Measurements from ENCODE around the gene FAF2. TPM values are rescaled to one million over a fixed set of nuclear protein-coding genes. Genes with fewer than 3 reads are reported as not detected.
A peak's percentile ranks its signal among the peaks of the same experiment; 100 is the strongest.
"Not testable (repeated sequence)": the region's sequence is repeated elsewhere in the genome, so short reads cannot be mapped to it uniquely, and the experiment has no call there.

Gene FAF2
- polyA plus RNA-seq, 10 donors = 22.9 to 33.3 (median 27.4) TPM

- no peak for DNase-seq
These were observed 94.0 kb downstream of the FAF2 start for GRCh38 chr5:176542135-176542595.

- DNase-seq = peak in 1 of 3 donors; percentile 61
These were observed 94.6 kb downstream of the FAF2 start for GRCh38 chr5:176542596-176543427.

DNA sequence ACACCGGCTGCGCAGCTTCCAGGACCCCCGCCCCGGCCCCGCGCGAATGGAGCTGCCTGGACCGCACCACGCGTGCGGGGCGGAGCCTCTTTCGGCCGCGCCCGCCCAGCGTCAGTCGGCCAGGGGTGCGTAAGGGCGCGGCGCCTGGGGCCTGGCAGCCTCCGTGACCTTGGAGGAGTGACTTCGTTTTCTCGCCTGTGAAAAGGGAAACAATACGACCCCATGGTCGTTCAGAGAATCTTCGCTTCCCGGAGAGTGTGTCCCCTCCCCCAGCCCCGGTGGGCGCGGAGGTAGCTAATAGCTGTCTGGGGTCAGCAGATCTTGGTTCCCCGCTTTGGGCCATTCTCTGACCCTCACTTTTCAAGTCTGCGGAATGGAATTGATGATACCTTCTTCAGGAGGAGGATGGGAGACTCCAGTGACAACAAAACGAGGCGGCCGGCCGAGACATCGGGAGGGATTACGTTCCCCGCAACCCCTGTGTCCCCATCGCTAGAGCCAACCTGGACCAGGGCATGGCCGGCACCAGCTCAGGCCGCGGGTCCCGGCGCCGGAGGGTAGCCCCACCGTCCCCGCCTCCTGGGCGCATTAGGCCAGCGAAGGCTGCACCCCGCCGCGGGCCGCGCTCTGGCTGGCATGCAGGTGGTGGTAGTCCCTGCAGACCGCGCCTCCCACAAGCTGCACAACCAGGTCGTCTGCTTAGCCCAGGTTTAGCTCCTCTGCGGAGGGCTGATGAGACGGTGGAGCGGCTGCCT, 95.4 kb downstream of the FAF2 start:
- DNase-seq = peak in 2 of 3 donors; percentile 71 to 84

GRCh38 chr5:176545388-176545736, 97.2 kb downstream of the FAF2 start:
- DNase-seq = no peak

- no peak for DNase-seq
These were observed 97.7 kb downstream of the FAF2 start for GRCh38 chr5:176545737-176546509.

- DNase-seq = no peak
These were observed 99.6 kb downstream of the FAF2 start for GRCh38 chr5:176547802-176548201.

- DNase-seq = no peak
These were observed 100.8 kb downstream of the FAF2 start, which contains the start of gene CDHR2 for GRCh38 chr5:176548967-176549444. TSS of gene CDHR2 (plus strand) at chr5:176549342. CDS start at chr5:176565353, 16,011 bp downstream.

GRCh38 chr5:176549871-176550270, 101.7 kb downstream of the FAF2 start:
- DNase-seq = no peak

DNA sequence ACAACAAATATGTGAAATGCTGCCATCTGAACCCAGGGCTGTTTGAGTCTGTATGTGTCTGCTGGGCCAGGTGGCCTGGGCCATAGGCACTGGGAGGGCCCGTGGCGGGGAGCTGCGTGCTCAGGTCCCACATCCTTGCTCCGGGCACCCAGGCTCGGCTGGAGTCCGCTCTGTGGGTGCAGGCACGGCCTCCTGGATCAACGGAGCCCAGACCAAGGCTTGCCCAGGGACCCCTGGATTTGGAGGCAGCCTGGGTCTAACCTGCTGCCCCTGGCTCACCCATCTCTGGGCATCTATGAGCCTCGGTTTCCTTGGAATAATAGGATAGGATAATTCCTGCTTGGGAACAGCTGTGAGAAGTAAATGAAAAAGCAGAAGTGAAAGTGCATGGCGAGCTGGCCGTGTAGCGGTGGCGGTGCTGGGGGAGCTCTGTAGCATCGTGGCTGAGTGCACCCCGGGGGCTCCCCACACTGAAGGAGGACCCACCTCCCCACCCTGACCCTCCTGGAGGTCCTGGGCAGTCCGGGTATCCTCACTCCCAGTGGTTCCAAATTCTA, 102.2 kb downstream of the FAF2 start:
- DNase-seq = no peak

DNA sequence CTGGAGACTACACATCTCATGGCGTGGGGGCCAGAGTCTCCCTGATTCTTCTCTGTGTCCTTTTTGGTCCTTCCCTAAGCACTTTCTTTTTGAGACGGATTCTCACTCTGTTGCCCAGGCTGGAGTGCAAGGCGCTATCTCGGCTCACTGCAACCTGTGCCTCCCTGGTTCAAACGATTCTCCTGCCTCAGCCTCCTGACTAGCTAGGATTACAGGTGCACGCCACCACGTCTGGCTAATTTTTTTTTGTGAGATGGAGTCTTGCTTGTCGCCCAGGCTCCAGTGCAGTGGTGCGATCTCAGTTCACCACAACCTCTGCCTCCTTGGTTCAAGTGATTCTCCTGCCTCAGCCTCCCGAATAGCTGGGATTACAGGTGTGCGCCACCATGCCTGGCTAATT, 102.8 kb downstream of the FAF2 start:
- DNase-seq = not testable (repeated sequence)

DNA sequence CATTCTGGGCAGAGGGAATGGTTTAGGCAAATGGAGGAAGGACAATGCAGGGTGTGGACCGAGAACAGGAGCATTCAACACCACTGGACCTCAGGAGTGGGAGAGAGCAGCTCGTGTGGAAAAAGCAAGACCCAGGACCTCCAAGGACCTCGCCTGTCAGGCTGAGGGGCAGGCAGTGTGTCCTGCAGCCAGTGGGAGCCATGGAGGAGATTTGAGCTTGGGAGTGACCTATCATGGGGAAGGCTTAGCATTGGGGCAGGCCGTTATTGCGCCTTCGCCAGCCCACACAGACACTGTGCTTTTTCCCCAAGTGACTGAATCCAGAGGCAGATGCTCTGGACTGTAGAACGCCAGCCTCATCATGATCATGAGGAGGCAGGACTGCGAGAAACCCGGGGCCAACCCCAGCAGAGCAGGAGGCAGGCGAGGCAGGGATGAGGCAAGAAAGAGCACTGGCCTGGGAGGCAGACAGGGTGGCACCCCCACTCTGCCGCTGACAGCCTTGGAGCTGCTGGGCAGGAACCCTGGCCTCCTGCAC, 104.2 kb downstream of the FAF2 start:
- no peak for DNase-seq

DNA sequence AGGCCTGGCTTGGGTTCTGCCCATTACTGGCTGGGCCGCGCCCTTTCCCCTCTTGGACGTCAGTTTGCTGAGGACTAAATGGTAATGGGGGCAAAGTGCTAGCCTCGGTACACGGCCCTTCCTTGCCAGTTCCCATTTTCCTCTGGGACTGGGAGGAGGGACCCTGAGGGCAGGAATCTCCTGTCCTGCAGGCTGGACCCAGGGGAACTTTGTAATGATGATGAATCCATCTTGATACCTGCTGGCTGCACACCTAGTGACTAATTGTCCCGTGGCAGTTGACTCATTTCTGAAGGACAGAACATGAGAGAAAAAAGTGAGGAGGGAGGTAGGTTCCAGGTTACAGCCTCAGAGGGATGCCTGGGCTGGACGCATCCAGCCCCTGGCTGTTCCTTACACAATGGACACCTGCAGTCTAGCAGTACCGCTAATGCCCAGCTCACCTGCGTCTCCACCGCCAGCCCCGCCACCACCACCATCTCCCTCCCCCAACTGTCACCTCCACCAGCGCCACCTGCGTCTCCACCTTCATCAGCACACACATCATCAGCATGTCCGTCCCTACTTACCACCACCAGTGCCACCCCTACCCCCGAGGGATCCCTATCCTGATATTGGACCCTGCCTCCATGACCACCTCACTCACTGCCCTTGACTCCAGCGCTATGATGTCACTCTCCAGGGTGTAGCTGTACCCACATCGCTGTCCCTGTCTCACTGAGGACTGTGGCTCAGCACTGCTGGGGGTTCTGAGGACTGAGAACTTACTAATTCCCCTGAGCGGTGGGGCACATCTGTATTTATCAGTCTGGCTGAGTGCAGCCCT, 105.3 kb downstream of the FAF2 start:
- DNase-seq = no peak

DNA sequence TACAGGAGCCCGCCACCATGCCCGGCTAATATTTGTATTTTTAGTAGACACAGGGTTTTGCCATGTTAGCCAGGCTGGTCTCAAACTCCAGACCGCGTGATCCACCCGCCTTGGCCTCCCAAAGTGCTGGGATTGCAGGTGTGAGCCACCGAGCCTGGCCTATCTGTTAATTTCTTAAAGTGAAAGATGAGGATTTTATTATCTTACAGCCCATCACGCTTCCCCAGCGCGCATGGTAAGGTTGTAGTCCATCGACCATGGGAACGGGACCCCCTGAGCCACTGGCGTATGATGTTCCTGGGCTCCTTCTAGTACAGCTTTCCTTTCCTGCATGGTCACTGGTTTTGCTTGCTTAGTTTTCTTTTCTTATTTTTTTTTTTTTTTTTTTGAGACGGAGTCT, 109.7 kb downstream of the FAF2 start:
- no peak for DNase-seq

Other genes starting within 250 kb of the FAF2 start
- 10 to 100 TPM; 10.7 to 18.5 (median 14.4) TPM for gene SIMC1, start 210.0 kb upstream of the FAF2 start, polyA plus RNA-seq (ENCODE audit: insufficient read length in 10 of 10)
- 10 to 100 TPM; 53.6 to 69.0 (median 58.6) TPM for gene KIAA1191, start 86.6 kb upstream of the FAF2 start, polyA plus RNA-seq (ENCODE audit: insufficient read length in 10 of 10)
- 10 to 100 TPM in 6 of 10 donors, 1 to 10 TPM in 4; 8.6 to 13.6 (median 10.9) TPM for gene ARL10, start 82.9 kb upstream of the FAF2 start, polyA plus RNA-seq (ENCODE audit: insufficient read length in 10 of 10)
- 10 to 100 TPM; 21.6 to 34.0 (median 28.2) TPM for gene NOP16, start 59.8 kb upstream of the FAF2 start, polyA plus RNA-seq (ENCODE audit: insufficient read length in 10 of 10)
- 100 to 1,000 TPM; 129 to 183 (median 157) TPM for gene HIGD2A, start 59.6 kb upstream of the FAF2 start, polyA plus RNA-seq (ENCODE audit: insufficient read length in 10 of 10)
- gene CLTB, start 31.8 kb upstream of the FAF2 start, polyA plus RNA-seq (ENCODE audit: insufficient read length in 10 of 10) = 10 to 100 TPM; 42.0 to 67.1 (median 50.2) TPM
- gene RNF44, start 89.0 kb downstream of the FAF2 start, polyA plus RNA-seq (ENCODE audit: insufficient read length in 10 of 10) = 10 to 100 TPM; 22.0 to 48.4 (median 27.0) TPM
- under 1 TPM in 8 of 10 donors, not detected in 2; 0.27 to 0.88 (median 0.49) TPM for gene CDHR2, start 101.0 kb downstream of the FAF2 start, polyA plus RNA-seq (ENCODE audit: insufficient read length in 10 of 10)
- gene GPRIN1, start 161.8 kb downstream of the FAF2 start, polyA plus RNA-seq (ENCODE audit: insufficient read length in 10 of 10) = 1 to 10 TPM in 3 of 10 donors, under 1 TPM in 7; 0.38 to 4.1 (median 0.63) TPM
- under 1 TPM in 1 of 10 donors, not detected in 9; 0.15 TPM for gene SNCB, start 182.1 kb downstream of the FAF2 start, polyA plus RNA-seq (ENCODE audit: insufficient read length in 10 of 10)
- gene EIF4E1B, start 182.3 kb downstream of the FAF2 start, polyA plus RNA-seq (ENCODE audit: insufficient read length in 10 of 10) = under 1 TPM in 2 of 10 donors, not detected in 8; 0.05 to 0.17 TPM
- gene TSPAN17, start 199.1 kb downstream of the FAF2 start, polyA plus RNA-seq (ENCODE audit: insufficient read length in 10 of 10) = 10 to 100 TPM; 23.7 to 34.3 (median 27.7) TPM

All from muscle of back (tissue), 11 donors.